ENCODE measurements around the gene SMARCA4.

Gene SMARCA4

GRCh38 chr19:10983026-10983425 lies 22.2 kb downstream of the SMARCA4 start:
- no peak overlapping the region for H3K4me3 ChIP-seq (ENCODE audit: low read depth, low read length)
- DNase-seq (ENCODE audit: low read depth), result no peak
- TF ChIP-seq CTCF (conservative IDR thresholded peaks at IDR 0.05; ENCODE audit: low read depth, low read length), result no peak

- no peak for TF ChIP-seq CTCF (conservative IDR thresholded peaks at IDR 0.05; ENCODE audit: low read depth, low read length)
- no peak overlapping the region for H3K4me3 ChIP-seq (ENCODE audit: low read depth, low read length)
- no peak for DNase-seq (ENCODE audit: low read depth)
These were observed 23.4 kb downstream of the SMARCA4 start for GRCh38 chr19:10984166-10984735.

- TF ChIP-seq CTCF (conservative IDR thresholded peaks at IDR 0.05; ENCODE audit: low read depth, low read length), result no peak
- no peak overlapping the region for H3K4me3 ChIP-seq (ENCODE audit: low read depth, low read length)
- no peak for DNase-seq (ENCODE audit: low read depth)
These were observed 24.7 kb downstream of the SMARCA4 start for GRCh38 chr19:10985502-10985901.

DNA sequence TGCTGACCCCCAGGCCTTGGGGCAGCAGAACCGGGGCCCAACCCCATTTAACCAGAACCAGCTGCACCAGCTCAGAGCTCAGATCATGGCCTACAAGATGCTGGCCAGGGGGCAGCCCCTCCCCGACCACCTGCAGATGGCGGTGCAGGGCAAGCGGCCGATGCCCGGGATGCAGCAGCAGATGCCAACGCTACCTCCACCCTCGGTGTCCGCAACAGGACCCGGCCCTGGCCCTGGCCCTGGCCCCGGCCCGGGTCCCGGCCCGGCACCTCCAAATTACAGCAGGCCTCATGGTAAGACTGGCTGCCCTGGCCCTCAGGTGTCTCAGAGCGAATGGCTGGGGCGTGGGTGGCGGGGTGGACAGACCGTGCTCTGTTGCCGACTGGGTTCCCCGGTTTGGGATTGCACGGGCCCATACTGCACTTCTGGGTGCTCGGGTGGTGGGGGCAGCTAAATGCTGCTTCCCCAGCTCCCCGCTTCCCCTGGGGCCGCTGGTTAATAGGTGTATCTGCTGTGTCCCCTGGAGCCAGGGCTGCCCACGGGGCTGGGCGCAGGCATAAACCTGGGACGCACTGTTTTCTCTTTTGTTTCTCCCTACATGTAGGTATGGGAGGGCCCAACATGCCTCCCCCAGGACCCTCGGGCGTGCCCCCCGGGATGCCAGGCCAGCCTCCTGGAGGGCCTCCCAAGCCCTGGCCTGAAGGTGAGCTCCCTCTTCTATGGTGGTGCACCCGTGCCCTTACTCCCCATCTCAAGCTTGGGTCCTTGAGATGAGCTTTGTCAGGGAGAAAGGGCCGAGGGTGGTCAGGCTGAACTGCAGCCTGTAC lies 25.7 kb downstream of the SMARCA4 start:
- no peak for TF ChIP-seq CTCF (conservative IDR thresholded peaks at IDR 0.05; ENCODE audit: low read depth, low read length)
- no peak overlapping the region for H3K4me3 ChIP-seq (ENCODE audit: low read depth, low read length)
- DNase-seq (ENCODE audit: low read depth), result no peak

DNA sequence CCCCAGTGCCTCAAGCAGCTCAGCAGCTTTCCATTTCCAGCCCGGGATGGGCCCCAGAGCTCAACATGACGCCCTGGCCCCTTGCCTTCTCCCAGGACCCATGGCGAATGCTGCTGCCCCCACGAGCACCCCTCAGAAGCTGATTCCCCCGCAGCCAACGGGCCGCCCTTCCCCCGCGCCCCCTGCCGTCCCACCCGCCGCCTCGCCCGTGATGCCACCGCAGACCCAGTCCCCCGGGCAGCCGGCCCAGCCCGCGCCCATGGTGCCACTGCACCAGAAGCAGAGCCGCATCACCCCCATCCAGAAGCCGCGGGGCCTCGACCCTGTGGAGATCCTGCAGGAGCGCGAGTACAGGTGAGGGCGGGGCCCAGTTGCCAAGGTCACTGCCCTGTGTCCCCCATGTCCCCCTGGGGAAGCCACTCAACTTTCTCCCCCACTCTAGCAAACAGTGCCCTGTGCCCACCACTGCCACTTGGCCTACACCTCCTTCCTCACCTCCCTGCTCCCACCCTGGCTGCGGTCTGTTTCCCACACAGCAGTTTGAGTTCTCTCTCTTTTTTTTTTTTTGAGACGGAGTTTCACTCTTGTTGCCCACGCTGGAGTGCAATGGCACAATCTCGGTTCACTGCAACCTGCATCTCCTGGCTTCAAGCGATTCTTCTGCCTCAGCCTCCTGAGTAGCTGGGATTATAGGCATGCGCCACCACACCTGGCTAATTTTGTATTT lies 26.9 kb downstream of the SMARCA4 start:
- DNase-seq (ENCODE audit: low read depth), result no peak
- no peak for TF ChIP-seq CTCF (conservative IDR thresholded peaks at IDR 0.05; ENCODE audit: low read depth, low read length)
- no peak overlapping the region for H3K4me3 ChIP-seq (ENCODE audit: low read depth, low read length)

GRCh38 chr19:10988380-10988779 lies 27.6 kb downstream of the SMARCA4 start:
- no peak overlapping the region for H3K4me3 ChIP-seq (ENCODE audit: low read depth, low read length)
- TF ChIP-seq CTCF (conservative IDR thresholded peaks at IDR 0.05; ENCODE audit: low read depth, low read length), result no peak
- DNase-seq (ENCODE audit: low read depth), result no peak
